Uterus (tissue), 4 donors: Measurements from ENCODE around the gene EIF1. TPM values are rescaled to one million over a fixed set of nuclear protein-coding genes. Genes with fewer than 3 reads are reported as not detected.

ENCODE experiments used
- DNase-seq, 2 donors: peaks; one replicate each; pipeline ENCODE4 v3.0.0-alpha.2; 2019 to 2020
- H3K27ac ChIP-seq, 2 donors: fragments of 200-600 bp; sonication (generic); 1 replicate in 1 of 2; 2 replicates in 1 of 2; pipeline ENCODE4 v1.5.1; 2016 to 2018
- H3K27me3 ChIP-seq, 2 donors: fragments of 200-600 bp; sonication (generic); one replicate each; pipeline ENCODE4 v1.5.1; 2018 to 2019; ENCODE audit warnings: control low read depth in 1 of 2
- H3K36me3 ChIP-seq, 2 donors: fragments of 200-600 bp; sonication (generic); one replicate each; pipeline ENCODE4 v1.5.1; 2019; ENCODE audit warnings: control low read depth in 1 of 2
- H3K4me1 ChIP-seq, 2 donors: fragments of 200-600 bp; sonication (generic); one replicate each; pipeline ENCODE4 v1.5.1; 2018 to 2019; ENCODE audit warnings: control low read depth in 1 of 2
- H3K4me3 ChIP-seq, 2 donors: fragments of 200-600 bp; sonication (generic); 1 replicate in 1 of 2; 2 replicates in 1 of 2; pipeline ENCODE4 v1.5.1; 2018 to 2019; ENCODE audit warnings: mild to moderate bottlenecking in 1 of 2
- H3K9me3 ChIP-seq, 2 donors: fragments of 200-600 bp; sonication (generic); one replicate each; pipeline ENCODE4 v1.5.1; 2019; ENCODE audit warnings: control low read depth in 1 of 2
- CTCF ChIP-seq, 4 experiments: fragments of 200-600 bp in 2 of 4; fragments of 450-650 bp in 2 of 4; sonication (generic) in 2 of 4; IDR thresholded peaks; one replicate each; pipeline ENCODE4 v1.5.1; 2016 to 2019; ENCODE audit warnings: antibody characterized with exemption in 4 of 4, mild to moderate bottlenecking in 2 of 4, moderate library complexity in 1 of 4
- POLR2A ChIP-seq, 2 donors: fragments of 450-650 bp; IDR thresholded peaks; one replicate each; pipeline ENCODE4 v1.6.1; 2016; ENCODE audit warnings: antibody characterized with exemption in 2 of 2, mild to moderate bottlenecking in 1 of 2, moderate library complexity in 1 of 2
- intact Hi-C: fragments of 100-400 bp; cut with DNase I; formaldehyde crosslinking; loops from one replicate; pipeline ENCODE4 v1.15.1; 2023; ENCODE audit warnings: low total_unique reads
- total RNA-seq, 4 donors: library from RNA; depleted of rRNA in 3 of 4; stranded (reverse); fragments of >200 nt in 3 of 4; gene quantifications; one replicate each; pipeline versions ENCODE4 v1.1.0 to v1.2.4, GENCODE V29; 2014 to 2023
- donor health status: DM: yes; HTN: yes; CAD: no.

EIF1 gene
- total RNA-seq, 4 donors from 2014 or later = 83.5 to 796 (median 199) TPM

GRCh38 chr17:41690497-41690896 lies 1.8 kb downstream of the EIF1 start:
- H3K9me3 ChIP-seq = no peaks in the 10 kb centered on the region
- TF ChIP-seq CTCF (IDR thresholded peaks at IDR 0.05) (no peak), POLR2A (IDR thresholded peaks at IDR 0.05) (no peak)
- no peaks in the 10 kb centered on the region for H3K27me3 ChIP-seq
- H3K36me3 ChIP-seq = no peaks in the 10 kb centered on the region
- peaks cover 0 to 9% of the 10 kb centered on the region in 2 donors for H3K4me1 ChIP-seq
- no peak for DNase-seq
- intact Hi-C loops = no loop called here
- H3K4me3 ChIP-seq = peak overlapping the region; percentile 90 to 99
- H3K27ac ChIP-seq = peak overlapping the region; percentile 100

- no peaks in the 10 kb centered on the region for H3K27me3 ChIP-seq
- no peaks in the 10 kb centered on the region for H3K36me3 ChIP-seq
- peak overlapping the region in 1 of 2 donors; percentile 100 for H3K27ac ChIP-seq
- H3K4me3 ChIP-seq = no peak overlapping the region
- intact Hi-C loops = no loop called here
- no peak for DNase-seq
- H3K9me3 ChIP-seq = no peaks in the 10 kb centered on the region
- TF ChIP-seq POLR2A (IDR thresholded peaks at IDR 0.05) = no peak
- TF ChIP-seq CTCF (IDR thresholded peaks at IDR 0.05) = no peak
- H3K4me1 ChIP-seq = peaks cover 0 to 11% of the 10 kb centered on the region in 2 donors
Observed at GRCh38 chr17:41691031-41691777, 2.5 kb downstream of the EIF1 start.

GRCh38 chr17:41692722-41693521 lies 4.2 kb downstream of the EIF1 start:
- Histone ChIP-seq H3K27ac (no peak overlapping the region), H3K4me1 (peaks cover 0 to 14% of the 10 kb centered on the region in 2 donors), H3K36me3 (no peaks in the 10 kb centered on the region), H3K9me3 (no peaks in the 10 kb centered on the region), H3K4me3 (no peak overlapping the region), H3K27me3 (no peaks in the 10 kb centered on the region)
- no peak for DNase-seq
- intact Hi-C loops = no loop called here
- no peak for TF ChIP-seq POLR2A (IDR thresholded peaks at IDR 0.05)
- no peak for TF ChIP-seq CTCF (IDR thresholded peaks at IDR 0.05)

- intact Hi-C loops = no loop called here
- Histone ChIP-seq H3K9me3 (no peaks in the 10 kb centered on the region), H3K36me3 (no peaks in the 10 kb centered on the region), H3K27ac (peak overlapping the region; percentile 52 to 84), H3K4me1 (peaks cover 0 to 10% of the 10 kb centered on the region in 2 donors), H3K4me3 (no peak overlapping the region), H3K27me3 (no peaks in the 10 kb centered on the region)
- no peak for DNase-seq
- no peak for TF ChIP-seq POLR2A (IDR thresholded peaks at IDR 0.05)
- no peak for TF ChIP-seq CTCF (IDR thresholded peaks at IDR 0.05)
Observed at GRCh38 chr17:41695134-41695661, 6.5 kb downstream of the EIF1 start.
